Loucy (cell line): Measurements from ENCODE around the gene UBE2F.

Experiments used
- H2AFZ ChIP-seq: fragments of 200-600 bp; sonication (generic); 2 replicates; pipeline ENCODE4 v1.6.0; 2016; ENCODE audit warnings: antibody characterized with exemption, mild to moderate bottlenecking, low read length, moderate library complexity
- H3F3A ChIP-seq: fragments of 200-600 bp; 2 replicates; pipeline ENCODE4 v1.6.0; 2016; ENCODE audit warnings: antibody characterized with exemption, low read depth, mild to moderate bottlenecking
- H3K27me3 ChIP-seq: fragments of 200-600 bp; sonication (generic); 2 replicates; pipeline ENCODE4 v1.6.1; 2014; ENCODE audit warnings: low read length, mild to moderate bottlenecking; ENCODE audit not compliant: insufficient read depth, poor library complexity, severe bottlenecking
- H3K36me3 ChIP-seq: fragments of 200-600 bp; sonication (generic); 2 replicates; pipeline ENCODE4 v1.6.1; 2016; ENCODE audit warnings: low read length; ENCODE audit not compliant: insufficient read depth
- H3K4me1 ChIP-seq: fragments of 200-600 bp; sonication (generic); 2 replicates; pipeline ENCODE4 v1.5.1; 2014; ENCODE audit warnings: low read length, mild to moderate bottlenecking; ENCODE audit not compliant: insufficient read depth, poor library complexity, severe bottlenecking
- H3K4me2 ChIP-seq: fragments of 200-600 bp; sonication (generic); 2 replicates; pipeline ENCODE4 v1.6.0; 2014; ENCODE audit warnings: antibody characterized with exemption, low read length, low read depth, mild to moderate bottlenecking; ENCODE audit not compliant: poor library complexity, severe bottlenecking
- H3K4me3 ChIP-seq: fragments of 200-600 bp; sonication (generic); 2 replicates; pipeline ENCODE4 v1.5.1; 2014; ENCODE audit warnings: low read length, mild to moderate bottlenecking, mixed read lengths; ENCODE audit not compliant: poor library complexity, severe bottlenecking
- H3K79me2 ChIP-seq: fragments of 200-600 bp; sonication (generic); 2 replicates; pipeline ENCODE4 v1.6.1; 2014; ENCODE audit warnings: low read length; ENCODE audit not compliant: insufficient read depth
- H3K9ac ChIP-seq: fragments of 200-600 bp; sonication (generic); 2 replicates; pipeline ENCODE4 v1.6.0; 2014; ENCODE audit warnings: mild to moderate bottlenecking, low read depth, low read length, moderate library complexity; ENCODE audit not compliant: poor library complexity, severe bottlenecking
- H3K9me2 ChIP-seq: fragments of 200-600 bp; sonication (generic); replicated peaks from 2 replicates; pipeline ENCODE4 v1.6.1; 2016; ENCODE audit warnings: low read depth, low read length, mixed read lengths
- H3K9me3 ChIP-seq: fragments of 200-600 bp; sonication (generic); 2 replicates; pipeline ENCODE4 v1.6.1; 2014; ENCODE audit warnings: mild to moderate bottlenecking, antibody characterized with exemption, low read length, low read depth; ENCODE audit not compliant: insufficient read depth
- H4K20me1 ChIP-seq: fragments of 200-600 bp; sonication (generic); 2 replicates; pipeline ENCODE4 v1.6.0; 2014; ENCODE audit warnings: antibody characterized with exemption, low read length, mild to moderate bottlenecking; ENCODE audit not compliant: insufficient read depth, poor library complexity, severe bottlenecking
- EZH2phosphoT487 ChIP-seq: fragments of 200-600 bp; IDR thresholded peaks from 2 replicates; pipeline ENCODE4 v1.6.1; 2018; ENCODE audit warnings: antibody characterized with exemption, mild to moderate bottlenecking, moderate library complexity, borderline replicate concordance
- TF ChIP-seq, protein P1 (sequence below): fragments of 200-600 bp; sonication (generic); conservative IDR thresholded peaks from 2 replicates; pipeline ENCODE4 v1.5.1; 2014; ENCODE audit warnings: mild to moderate bottlenecking, antibody characterized with exemption, low read length

Gene UBE2F

DNA sequence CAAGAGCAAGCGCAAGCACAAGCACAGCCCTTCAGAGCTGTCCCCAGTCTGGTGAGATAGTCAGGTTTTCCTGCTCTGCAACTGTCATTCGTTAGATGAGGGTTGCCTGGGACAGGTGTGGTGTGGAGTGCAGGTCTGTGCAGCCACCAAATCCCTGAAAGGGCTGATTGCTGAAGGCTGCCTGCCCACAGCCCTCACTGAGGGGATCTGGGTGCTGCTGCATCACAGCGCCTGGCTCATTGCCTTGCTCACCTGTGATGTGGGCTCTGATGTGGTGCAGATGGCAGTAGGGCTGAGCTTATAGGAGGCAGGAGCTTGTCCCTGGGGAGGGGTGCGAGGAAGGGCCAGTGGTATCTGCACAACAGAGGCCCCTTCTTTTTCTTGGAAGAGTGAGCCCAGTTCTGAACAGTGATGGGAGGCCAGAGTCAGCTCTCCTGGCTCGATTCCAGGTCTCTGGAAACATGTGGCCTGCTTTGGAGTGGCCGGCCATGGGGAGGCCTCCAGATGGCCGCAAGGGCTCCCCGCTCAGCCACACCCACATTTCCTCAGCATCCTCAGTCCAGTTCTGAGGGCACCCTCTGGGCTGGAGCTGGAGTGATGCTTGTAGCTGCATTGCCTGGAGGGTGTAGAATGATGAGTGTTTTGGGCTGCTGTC, 11.4 kb downstream of the UBE2F start:
- peak overlapping the region; percentile 67 for H3K4me2 ChIP-seq
- H3K79me2 ChIP-seq, result peaks cover 91% of the 10 kb centered on the region

DNA sequence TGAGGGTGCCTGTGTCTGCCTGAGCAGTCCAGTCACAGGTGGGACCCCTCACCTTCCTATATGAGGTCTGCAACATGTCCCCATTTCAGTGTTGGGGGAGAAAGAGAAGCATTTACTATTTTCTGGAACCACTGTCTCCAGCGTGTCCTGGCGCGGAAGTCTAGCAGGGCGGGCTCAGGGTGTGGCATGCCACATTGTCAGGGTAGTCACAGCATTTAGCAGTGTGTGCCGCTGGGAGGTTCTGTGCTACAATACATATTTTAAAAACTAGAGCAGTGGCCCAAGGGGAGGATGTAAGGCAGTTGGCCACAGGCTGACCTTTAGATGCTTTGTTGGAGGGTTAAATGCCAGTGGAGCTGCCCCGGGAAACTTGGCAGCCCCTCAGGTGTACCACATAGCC, 12.5 kb downstream of the UBE2F start:
- Histone ChIP-seq H3K4me3 (no peak overlapping the region), H3K79me2 (peaks cover 93% of the 10 kb centered on the region), H3K9me3 (no peaks in the 10 kb centered on the region), H3K9me2 (no peaks in the 10 kb centered on the region), H3K36me3 (peaks cover 13% of the 10 kb centered on the region; the same call in 1 of the 2 replicates), H3K4me2 (peak overlapping the region; percentile 67), H3K27me3 (no peaks in the 10 kb centered on the region), H3K9ac (peak overlapping the region; percentile 47), H2AFZ (no peak overlapping the region), H3F3A (no peaks in the 10 kb centered on the region), H3K4me1 (peaks cover 77% of the 10 kb centered on the region), H4K20me1 (peaks cover 18% of the 10 kb centered on the region)
- TF ChIP-seq, protein P1, sequence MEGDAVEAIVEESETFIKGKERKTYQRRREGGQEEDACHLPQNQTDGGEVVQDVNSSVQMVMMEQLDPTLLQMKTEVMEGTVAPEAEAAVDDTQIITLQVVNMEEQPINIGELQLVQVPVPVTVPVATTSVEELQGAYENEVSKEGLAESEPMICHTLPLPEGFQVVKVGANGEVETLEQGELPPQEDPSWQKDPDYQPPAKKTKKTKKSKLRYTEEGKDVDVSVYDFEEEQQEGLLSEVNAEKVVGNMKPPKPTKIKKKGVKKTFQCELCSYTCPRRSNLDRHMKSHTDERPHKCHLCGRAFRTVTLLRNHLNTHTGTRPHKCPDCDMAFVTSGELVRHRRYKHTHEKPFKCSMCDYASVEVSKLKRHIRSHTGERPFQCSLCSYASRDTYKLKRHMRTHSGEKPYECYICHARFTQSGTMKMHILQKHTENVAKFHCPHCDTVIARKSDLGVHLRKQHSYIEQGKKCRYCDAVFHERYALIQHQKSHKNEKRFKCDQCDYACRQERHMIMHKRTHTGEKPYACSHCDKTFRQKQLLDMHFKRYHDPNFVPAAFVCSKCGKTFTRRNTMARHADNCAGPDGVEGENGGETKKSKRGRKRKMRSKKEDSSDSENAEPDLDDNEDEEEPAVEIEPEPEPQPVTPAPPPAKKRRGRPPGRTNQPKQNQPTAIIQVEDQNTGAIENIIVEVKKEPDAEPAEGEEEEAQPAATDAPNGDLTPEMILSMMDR, result no peak
- no peak for TF ChIP-seq EZH2phosphoT487

More for the DNA sequence above, 11.4 kb downstream of the UBE2F start:
- TF ChIP-seq, protein P1, result no peak
- no peak for TF ChIP-seq EZH2phosphoT487
- Histone ChIP-seq H3K9ac (peak overlapping the region; percentile 47), H3K9me3 (no peaks in the 10 kb centered on the region), H3K36me3 (peaks cover 13% of the 10 kb centered on the region; the same call in 1 of the 2 replicates), H3F3A (no peaks in the 10 kb centered on the region), H4K20me1 (peaks cover 18% of the 10 kb centered on the region), H3K4me1 (peaks cover 70% of the 10 kb centered on the region), H3K9me2 (no peaks in the 10 kb centered on the region), H2AFZ (no peak overlapping the region), H3K27me3 (no peaks in the 10 kb centered on the region), H3K4me3 (peak overlapping the region; percentile 33)

DNA sequence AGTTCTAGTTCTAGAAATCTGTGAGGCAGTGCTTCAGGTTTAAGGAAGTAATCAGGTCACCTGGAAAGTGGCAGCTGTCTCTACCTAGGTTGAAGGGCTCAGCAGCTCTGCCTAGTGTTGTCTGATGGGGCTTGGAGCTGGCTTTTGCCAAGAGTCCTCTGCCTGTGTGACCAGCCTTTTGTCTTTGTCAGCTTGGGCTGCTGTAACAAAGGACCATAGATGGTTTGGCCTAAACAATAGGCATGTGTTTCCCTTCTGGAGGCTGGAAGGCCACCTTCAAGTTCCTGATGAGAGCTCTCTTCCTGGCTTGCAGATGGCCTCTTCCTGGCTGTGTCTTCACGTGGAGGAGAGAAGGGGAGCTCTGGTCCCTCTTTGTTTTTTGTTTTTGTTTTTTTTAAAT, 13.3 kb downstream of the UBE2F start:
- peaks cover 94% of the 10 kb centered on the region for H3K79me2 ChIP-seq
- peak overlapping the region; percentile 47 for H3K9ac ChIP-seq
- H4K20me1 ChIP-seq, result peaks cover 18% of the 10 kb centered on the region
- no peaks in the 10 kb centered on the region for H3K9me3 ChIP-seq
- no peak overlapping the region for H2AFZ ChIP-seq
- H3K4me1 ChIP-seq, result peaks cover 75% of the 10 kb centered on the region
- no peaks in the 10 kb centered on the region for H3K27me3 ChIP-seq
- H3K4me2 ChIP-seq, result peak overlapping the region; percentile 67
- H3K36me3 ChIP-seq, result peaks cover 11% of the 10 kb centered on the region; the same call in 1 of the 2 replicates
- no peak for TF ChIP-seq EZH2phosphoT487
- TF ChIP-seq, protein P1, result no peak
- no peaks in the 10 kb centered on the region for H3K9me2 ChIP-seq
- peak overlapping the region; percentile 55 for H3K4me3 ChIP-seq
- H3F3A ChIP-seq, result no peaks in the 10 kb centered on the region
